ENCODE measurements around the gene DAND5. TPM values are rescaled to one million over a fixed set of nuclear protein-coding genes. Genes with fewer than 3 reads are reported as not detected.

The DAND5 gene
- total and polyA plus RNA-seq, 10 of the 15 experiments (the other 5 are each of a cell fraction or from before 2014, with no cell fraction given): 0.06 to 0.15 (median 0.12) TPM; not detected in 5

DNA sequence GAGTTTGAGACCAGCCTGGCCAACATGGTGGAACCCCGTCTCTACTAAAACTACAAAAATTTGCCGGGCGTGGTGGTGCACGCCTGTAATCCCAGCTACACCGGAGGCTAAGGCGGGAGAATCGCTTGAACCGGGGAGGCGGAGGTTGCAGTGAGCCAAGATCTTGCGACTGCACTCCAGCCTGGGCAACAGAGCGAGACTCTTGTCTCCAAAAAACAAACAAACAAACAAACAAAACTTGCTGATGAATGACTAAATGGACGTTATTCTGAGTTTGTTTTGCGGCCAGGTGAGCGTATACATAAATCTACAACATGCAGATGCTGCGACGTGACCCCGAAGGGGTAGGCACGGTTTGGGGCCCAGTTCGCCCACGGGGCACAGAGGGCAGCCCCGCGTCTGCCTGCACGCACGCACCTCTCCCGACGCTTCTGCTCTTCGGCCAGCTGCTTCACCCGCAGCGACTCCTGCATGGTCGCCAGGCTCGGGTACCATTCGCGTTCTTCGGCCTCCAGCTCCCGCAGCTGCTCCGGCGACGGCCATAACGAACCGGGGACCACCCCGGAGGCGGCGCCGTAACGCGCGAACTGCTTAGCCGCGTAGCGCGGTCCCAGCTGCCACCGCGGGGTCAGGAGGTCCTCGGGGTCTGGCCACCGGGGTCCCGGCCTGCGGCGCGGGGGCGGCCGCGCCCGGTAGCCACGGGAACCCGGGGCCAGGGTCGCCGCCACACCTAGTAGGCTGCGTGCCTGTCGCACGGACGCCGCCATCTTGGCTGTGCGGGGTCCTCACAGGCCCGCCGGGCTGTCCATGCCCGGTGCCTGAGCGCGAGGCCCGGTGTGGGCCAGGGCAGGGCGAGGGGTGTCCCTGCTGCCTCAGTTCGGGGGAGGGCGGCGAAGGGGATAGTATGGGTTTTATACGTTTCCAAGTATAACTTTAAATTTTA is 12.7 kb upstream of the DAND5 start, which contains the start of gene GADD45GIP1 (continued):
- TF ChIP-seq SREBF1 (IDR thresholded peaks at IDR 0.05; ENCODE audit: low read length): no peak
- peak; percentile 99 for TF ChIP-seq POLR2A (IDR thresholded peaks at IDR 0.05; ENCODE audit: low read depth, low read length)
- TF ChIP-seq CREB1 (IDR thresholded peaks at IDR 0.05; ENCODE audit: low read depth): 0 out of 2 replicates have a peak, but pooled peaks have one; percentile 20
- TF ChIP-seq ZNF592 (IDR thresholded peaks at IDR 0.05): 0 out of 2 replicates have a peak, but pooled peaks have one; percentile 31
- TF ChIP-seq SRF (IDR thresholded peaks at IDR 0.05; ENCODE audit: low read depth in 2 of 2, low read length in 2 of 2): no peak
- no peak for TF ChIP-seq TARDBP (IDR thresholded peaks at IDR 0.05; ENCODE audit: borderline replicate concordance)
- no peak for TF ChIP-seq JUND (IDR thresholded peaks at IDR 0.05; ENCODE audit: low read depth, low read length)
- TF ChIP-seq SREBF2 (IDR thresholded peaks at IDR 0.05; ENCODE audit: low read length): no peak
- peak; percentile 55; the same call in 1 of the 2 replicates for TF ChIP-seq ZSCAN29 (IDR thresholded peaks at IDR 0.05)
- TF ChIP-seq SP1 (IDR thresholded peaks at IDR 0.05; ENCODE audit: low read depth, low read length): no peak
- peak; percentile 27; the same call in 1 of the 2 replicates for TF ChIP-seq RUNX3 (IDR thresholded peaks at IDR 0.05; ENCODE audit: low read length)
- TF ChIP-seq ESRRA (IDR thresholded peaks at IDR 0.05; ENCODE audit: low read length): no peak
- peak; percentile 90 for TF ChIP-seq IRF5 (IDR thresholded peaks at IDR 0.05; ENCODE audit: borderline replicate concordance)
- no peak for TF ChIP-seq TBL1XR1 (IDR thresholded peaks at IDR 0.05; ENCODE audit: low read depth, low read length)
- TF ChIP-seq BMI1 (IDR thresholded peaks at IDR 0.05; ENCODE audit: borderline replicate concordance): no peak

Measured in GM12878 (cell line).